HG03575 (cell line): ENCODE data around the gene PACS1.
"Not testable (repeated sequence)": the region's sequence is repeated elsewhere in the genome, so short reads cannot be mapped to it uniquely, and the experiment has no call there.

ENCODE experiments used
- ATAC-seq: cut with Tn5 transposase; IDR thresholded peaks from one replicate; pipeline ENCODE4 v1.9.1; 2021; ENCODE audit not compliant: unreplicated experiment, insufficient number of reproducible peaks, low FRiP score; ENCODE audit errors: extremely low read depth

The PACS1 gene

GRCh38 chr11:66233301-66233700 lies 163.2 kb downstream of the PACS1 start:
- ATAC-seq, result no peak

- ATAC-seq, result no peak
These were observed 165.1 kb downstream of the PACS1 start for GRCh38 chr11:66235141-66235540.

- no peak for ATAC-seq
These were observed 167.8 kb downstream of the PACS1 start for GRCh38 chr11:66237867-66238266.

- no peak for ATAC-seq
These were observed 168.8 kb downstream of the PACS1 start for GRCh38 chr11:66238786-66239413.

- no peak for ATAC-seq
These were observed 169.4 kb downstream of the PACS1 start for GRCh38 chr11:66239511-66239910.

- ATAC-seq, result no peak
These were observed 170.1 kb downstream of the PACS1 start for GRCh38 chr11:66239998-66240780.

- no peak for ATAC-seq
These were observed 170.7 kb downstream of the PACS1 start for GRCh38 chr11:66240781-66241136.

GRCh38 chr11:66242095-66242765 lies 172.2 kb downstream of the PACS1 start:
- no peak for ATAC-seq

- ATAC-seq, result no peak
These were observed 173.9 kb downstream of the PACS1 start for GRCh38 chr11:66243782-66244535.

GRCh38 chr11:66247295-66247694 lies 177.2 kb downstream of the PACS1 start:
- ATAC-seq, result no peak

GRCh38 chr11:66247801-66248200 lies 177.7 kb downstream of the PACS1 start:
- no peak for ATAC-seq

- ATAC-seq, result no peak
These were observed 178.8 kb downstream of the PACS1 start for GRCh38 chr11:66248903-66249302.

- ATAC-seq, result no peak
These were observed 181.7 kb downstream of the PACS1 start for GRCh38 chr11:66251809-66252208.

- not testable (repeated sequence) for ATAC-seq
These were observed 183.0 kb downstream of the PACS1 start for GRCh38 chr11:66253081-66253480.

GRCh38 chr11:66258473-66258893 lies 188.4 kb downstream of the PACS1 start:
- ATAC-seq, result no peak

- no peak for ATAC-seq
These were observed 189.2 kb downstream of the PACS1 start for GRCh38 chr11:66259225-66259624.

GRCh38 chr11:66259956-66260355 lies 189.9 kb downstream of the PACS1 start:
- no peak for ATAC-seq

GRCh38 chr11:66261578-66261977 lies 191.5 kb downstream of the PACS1 start:
- no peak for ATAC-seq

GRCh38 chr11:66262191-66262590 lies 192.1 kb downstream of the PACS1 start:
- ATAC-seq, result no peak
